GM12878 (cell line): ENCODE measurements around the gene POLDIP3. TPM values are rescaled to one million over a fixed set of nuclear protein-coding genes. Genes with fewer than 3 reads are reported as not detected.

Source experiments
- ATAC-seq: fragments of 200-7000 bp; cut with Tn5 transposase; 3 replicates; pipeline ENCODE4 v1.9.1; 2020; ENCODE audit warnings: mild to moderate bottlenecking, moderate library complexity
- BruUV-seq: library from RNA; stranded (reverse); fragments of 400-500 nt; replicated peaks from 2 replicates; lab custom pipeline; 2021; lab: Mats Ljungman, UMichigan
- CTCF ChIA-PET: fragments of 300-600 bp; sonication (Branson Sonifier 250); formaldehyde crosslinking; extraction: SDS; loops from one replicate; lab custom pipeline; 2021; ENCODE audit warnings: inconsistent platforms; lab: Yijun Ruan, JAX
- POLR2A ChIA-PET: fragments of 350-600 bp; formaldehyde crosslinking; extraction: SDS; loops from one replicate; lab custom pipeline; 2021; ENCODE audit warnings: inconsistent platforms; lab: Charles Lee
- RAD21 ChIA-PET: fragments of 300-600 bp; sonication (Branson Sonifier 250); formaldehyde crosslinking; loops from one replicate; lab custom pipeline; 2023; ENCODE audit warnings: antibody characterized with exemption; ENCODE audit not compliant: unreplicated experiment; lab: Charles Lee
- SMC1A ChIA-PET: fragments of 300-600 bp; sonication (Branson Sonifier 250); formaldehyde crosslinking; loops from one replicate; lab custom pipeline; 2023; ENCODE audit not compliant: unreplicated experiment, uncharacterized antibody; lab: Charles Lee
- DNase-seq: peaks from one replicate; pipeline ENCODE4 v3.0.0-alpha.2; 2011; ENCODE audit warnings: low read depth, low spot score
- FAIRE-seq: peaks from 3 replicates; lab custom pipeline; 2011; peaks lifted over from hg19 to GRCh38; lab: Jason Lieb, UNC
- H2AFZ ChIP-seq: 2 replicates; pipeline ENCODE4 v1.6.0; 2011; ENCODE audit warnings: low read depth, low read length, control low read depth; ENCODE audit not compliant: control insufficient read depth
- H3K27ac ChIP-seq: 2 replicates; pipeline ENCODE4 v1.5.1; 2011; ENCODE audit warnings: control low read depth; ENCODE audit not compliant: control insufficient read depth, insufficient read depth
- H3K27me3 ChIP-seq, 2 experiments: replicated peaks in 1 of 2; 2 replicates each; pipeline versions ENCODE4 v1.6.0 to v1.6.1; 2011; ENCODE audit warnings: low read length in 1 of 2; ENCODE audit not compliant: control insufficient read depth in 2 of 2, insufficient read depth in 2 of 2
- H3K36me3 ChIP-seq, 2 experiments: 2 replicates each; pipeline ENCODE4 v1.5.1; 2011; ENCODE audit warnings: low read length in 1 of 2; ENCODE audit not compliant: control insufficient read depth in 2 of 2, insufficient read depth in 2 of 2
- H3K4me1 ChIP-seq: 2 replicates; pipeline ENCODE4 v1.6.1; 2011; ENCODE audit warnings: mild to moderate bottlenecking, low read length, moderate library complexity, mixed read lengths; ENCODE audit not compliant: control insufficient read depth, insufficient read depth
- H3K4me2 ChIP-seq: 2 replicates; pipeline ENCODE4 v1.6.0; 2011; ENCODE audit warnings: control low read depth; ENCODE audit not compliant: control insufficient read depth, insufficient read depth
- H3K4me3 ChIP-seq: fragments of 200-600 bp; sonication (generic); 2 replicates; pipeline ENCODE4 v1.5.1; 2016
- H3K79me2 ChIP-seq: 2 replicates; pipeline ENCODE4 v1.6.0; 2011; ENCODE audit warnings: low read length; ENCODE audit not compliant: control insufficient read depth, insufficient read depth
- H3K9ac ChIP-seq: 2 replicates; pipeline ENCODE4 v1.8.0; 2011; ENCODE audit warnings: low read length, control low read depth, mixed read lengths; ENCODE audit not compliant: control insufficient read depth, insufficient read depth
- H3K9me3 ChIP-seq: replicated peaks from 3 replicates; pipeline ENCODE4 v1.5.1; 2011; ENCODE audit warnings: mild to moderate bottlenecking, low read length; ENCODE audit not compliant: control insufficient read depth, insufficient read depth
- H4K20me1 ChIP-seq: 2 replicates; pipeline ENCODE4 v1.6.0; 2011; ENCODE audit not compliant: control insufficient read depth, insufficient read depth
- KDM1A ChIP-seq: fragments of 200-600 bp; sonication (generic); IDR thresholded peaks from 2 replicates; pipeline ENCODE4 v1.6.1; 2016; ENCODE audit warnings: borderline replicate concordance
- SUZ12 ChIP-seq: fragments of 200-600 bp; sonication (generic); IDR thresholded peaks from one replicate; pipeline ENCODE4 v1.6.1; 2018; ENCODE audit warnings: antibody characterized with exemption, mild to moderate bottlenecking; ENCODE audit not compliant: unreplicated experiment
- USF1 ChIP-seq: IDR thresholded peaks from 2 replicates; pipeline ENCODE4 v1.6.1; 2011; ENCODE audit warnings: borderline replicate concordance, low read depth, mild to moderate bottlenecking, moderate library complexity, mixed read lengths, low read length; ENCODE audit not compliant: insufficient read depth; ENCODE audit errors: extremely low read length
- ZSCAN29 ChIP-seq: fragments of 450-650 bp; IDR thresholded peaks from 2 replicates; pipeline ENCODE4 v1.6.1; 2017; ENCODE audit warnings: mild to moderate bottlenecking, moderate library complexity
- WGBS: methylation state at CpG from one replicate; pipeline ENCODE4 v1.1.6; 2016; ENCODE audit warnings: low lambda C conversion rate; ENCODE audit not compliant: insufficient replicate concordance, insufficient coverage; ENCODE audit errors: missing lambda C conversion rate; 5-methylcytosine and 5-hydroxymethylcytosine counted together
- in situ Hi-C: fragments of 300-500 bp; cut with MboI; formaldehyde crosslinking; loops from 9 replicates; pipeline ENCODE4 v1.14.3; 2018; ENCODE audit warnings: mixed read lengths
- intact Hi-C: fragments of 100-400 bp; cut with micrococcal nuclease; formaldehyde crosslinking; loops from one replicate; pipeline ENCODE4 v1.14.2; 2022; ENCODE audit not compliant: unreplicated experiment
- polyA plus RNA-seq, 11 experiments: library from polyadenylated mRNA; depleted of rRNA in 4 of 11; unstranded in 6 of 11; stranded (reverse) in 5 of 11; fragments of >200 nt; fragmentation: Nextera tagmentation in 4 of 11; fragmentation: Illumina TruSeq in 1 of 11; extraction: Ambion mirVana in 4 of 11; extraction: Trizol in 1 of 11; gene quantifications; 1 replicate in 1 of 11; 2 replicates in 10 of 11; pipeline versions ENCODE4 v1.2.1 to v1.2.3, GENCODE V29; 2011 to 2016; ENCODE audit warnings: inconsistent platforms in 2 of 11, missing spikeins in 2 of 11, low read depth in 1 of 11
- total RNA-seq, 4 experiments: library from RNA; depleted of rRNA in 3 of 4; stranded (reverse); fragments of >200 nt in 3 of 4; fragmentation: Illumina TruSeq in 1 of 4; extraction: Trizol in 1 of 4; gene quantifications; 2 replicates each; pipeline versions ENCODE4 v1.2.1 to v1.2.3, GENCODE V29; 2013 to 2021
- TF ChIP-seq, protein P1 (sequence below): fragments of 450-650 bp; IDR thresholded peaks from 2 replicates; pipeline ENCODE4 v1.6.1; 2017; ENCODE audit warnings: mild to moderate bottlenecking
- TF ChIP-seq, protein P2 (sequence below): fragments of 450-650 bp; IDR thresholded peaks from 2 replicates; pipeline ENCODE4 v1.6.1; 2018; ENCODE audit warnings: borderline replicate concordance, mild to moderate bottlenecking; ENCODE audit not compliant: partially characterized antibody

Gene POLDIP3
- total and polyA plus RNA-seq, 10 of the 15 experiments (the other 5 are each of a cell fraction or from before 2014, with no cell fraction given), result 14.8 to 60.2 (median 49.5) TPM

GRCh38 chr22:42624551-42625106 lies 9.9 kb upstream of the POLDIP3 start:
- CTCF ChIA-PET, result interaction anchor here (0.7 to 4.1 kb wide), 6 partner anchors 13 to 243 kb away, joined by 3 to 16 read pairs (median 4); no protein-coding TSS in a partner anchor
- Histone ChIP-seq H3K27me3 (no peaks in the 10 kb centered on the region), H2AFZ (no peak overlapping the region), H3K4me2 (no peak overlapping the region), H3K9ac (no peak overlapping the region), H3K27ac (no peak overlapping the region), H3K4me1 (peaks cover 8% of the 10 kb centered on the region), H3K9me3 (no peaks in the 10 kb centered on the region), H4K20me1 (no peaks in the 10 kb centered on the region; the same call in none of the 2 replicates), H3K4me3 (no peak overlapping the region), H3K79me2 (no peaks in the 10 kb centered on the region), H3K36me3 (peaks cover 8 to 27% of the 10 kb centered on the region in 2 experiments; a peak in 3 of 4 replicates)
- BruUV-seq, result no TSS peak
- 96% methylated on average over 8 of the region's 12 CpGs for WGBS
- POLR2A ChIA-PET, result interaction anchor here (0.9 kb wide), 1 partner anchor 31 kb away, joined by 3 read pairs; no protein-coding TSS in a partner anchor
- TF ChIP-seq SUZ12, result no peak
- no peak for TF ChIP-seq USF1
- TF ChIP-seq KDM1A, result no peak
- TF ChIP-seq, protein P1, sequence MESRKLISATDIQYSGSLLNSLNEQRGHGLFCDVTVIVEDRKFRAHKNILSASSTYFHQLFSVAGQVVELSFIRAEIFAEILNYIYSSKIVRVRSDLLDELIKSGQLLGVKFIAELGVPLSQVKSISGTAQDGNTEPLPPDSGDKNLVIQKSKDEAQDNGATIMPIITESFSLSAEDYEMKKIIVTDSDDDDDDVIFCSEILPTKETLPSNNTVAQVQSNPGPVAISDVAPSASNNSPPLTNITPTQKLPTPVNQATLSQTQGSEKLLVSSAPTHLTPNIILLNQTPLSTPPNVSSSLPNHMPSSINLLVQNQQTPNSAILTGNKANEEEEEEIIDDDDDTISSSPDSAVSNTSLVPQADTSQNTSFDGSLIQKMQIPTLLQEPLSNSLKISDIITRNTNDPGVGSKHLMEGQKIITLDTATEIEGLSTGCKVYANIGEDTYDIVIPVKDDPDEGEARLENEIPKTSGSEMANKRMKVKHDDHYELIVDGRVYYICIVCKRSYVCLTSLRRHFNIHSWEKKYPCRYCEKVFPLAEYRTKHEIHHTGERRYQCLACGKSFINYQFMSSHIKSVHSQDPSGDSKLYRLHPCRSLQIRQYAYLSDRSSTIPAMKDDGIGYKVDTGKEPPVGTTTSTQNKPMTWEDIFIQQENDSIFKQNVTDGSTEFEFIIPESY, result no peak
- TF ChIP-seq, protein P2, sequence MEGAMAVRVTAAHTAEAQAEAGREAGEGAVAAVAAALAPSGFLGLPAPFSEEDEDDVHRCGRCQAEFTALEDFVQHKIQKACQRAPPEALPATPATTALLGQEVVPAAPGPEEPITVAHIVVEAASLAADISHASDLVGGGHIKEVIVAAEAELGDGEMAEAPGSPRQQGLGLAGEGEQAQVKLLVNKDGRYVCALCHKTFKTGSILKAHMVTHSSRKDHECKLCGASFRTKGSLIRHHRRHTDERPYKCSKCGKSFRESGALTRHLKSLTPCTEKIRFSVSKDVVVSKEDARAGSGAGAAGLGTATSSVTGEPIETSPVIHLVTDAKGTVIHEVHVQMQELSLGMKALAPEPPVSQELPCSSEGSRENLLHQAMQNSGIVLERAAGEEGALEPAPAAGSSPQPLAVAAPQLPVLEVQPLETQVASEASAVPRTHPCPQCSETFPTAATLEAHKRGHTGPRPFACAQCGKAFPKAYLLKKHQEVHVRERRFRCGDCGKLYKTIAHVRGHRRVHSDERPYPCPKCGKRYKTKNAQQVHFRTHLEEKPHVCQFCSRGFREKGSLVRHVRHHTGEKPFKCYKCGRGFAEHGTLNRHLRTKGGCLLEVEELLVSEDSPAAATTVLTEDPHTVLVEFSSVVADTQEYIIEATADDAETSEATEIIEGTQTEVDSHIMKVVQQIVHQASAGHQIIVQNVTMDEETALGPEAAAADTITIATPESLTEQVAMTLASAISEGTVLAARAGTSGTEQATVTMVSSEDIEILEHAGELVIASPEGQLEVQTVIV, result no peak
- TF ChIP-seq ZSCAN29, result no peak
- in situ Hi-C loops, result no loop called here
- ATAC-seq (no peak), FAIRE-seq (no peak), DNase-seq (no peak)
- SMC1A ChIA-PET, result interaction anchor here (0.7 to 4.0 kb wide), 4 partner anchors 22 to 409 kb away, joined by 3 to 15 read pairs (median 6); no protein-coding TSS in a partner anchor
- RAD21 ChIA-PET, result interaction anchor here (1.4 to 1.6 kb wide), 2 partner anchors 31 to 195 kb away, joined by 5 read pairs; no protein-coding TSS in a partner anchor
- intact Hi-C loops, result no loop called here
